ENCODE measurements around the gene P3H3. TPM values are rescaled to one million over a fixed set of nuclear protein-coding genes. Genes with fewer than 3 reads are reported as not detected.

P3H3 gene
- total RNA-seq, 1 experiment from 2014 or later = 25.6 TPM

GRCh38 chr12:6840330-6840729, 12.1 kb downstream of the P3H3 start:
- intact Hi-C loops (cut with micrococcal nuclease; ENCODE audit: unreplicated experiment) = no loop called here
- no peaks in the 10 kb centered on the region for H3K9me3 ChIP-seq
- H3K36me3 Mint-ChIP-seq (ENCODE audit: insufficient read depth, unreplicated experiment) = peaks cover 43% of the 10 kb centered on the region
- TF ChIP-seq CTCF (IDR thresholded peaks at IDR 0.05; ENCODE audit: insufficient read depth in 1 of 2, low read depth in 1 of 2, low read length in 1 of 2, severe bottlenecking in 1 of 2, unreplicated experiment in 1 of 2) = no peak
- no peak for DNase-seq
- H3K36me3 ChIP-seq (ENCODE audit: control insufficient read depth, insufficient read depth, low read length) = no peaks in the 10 kb centered on the region
- no peaks in the 10 kb centered on the region for H3K9me3 Mint-ChIP-seq (ENCODE audit: unreplicated experiment)
- ChIA-PET CTCF (interaction anchor here (0.6 to 2.3 kb wide), 3 partner anchors 12 to 24 kb away, joined by 3 to 8 read pairs (median 3); partner anchors contain the start of gene USP5), POLR2A (interaction anchor here (1.4 to 5.1 kb wide), 2 partner anchors 12 to 87 kb away, joined by 5 to 28 read pairs; partner anchors contain the start of genes CDCA3, MLF2 and USP5)
- H3K4me3 Mint-ChIP-seq (ENCODE audit: unreplicated experiment) = no peak overlapping the region
- no peak overlapping the region for H3K27ac Mint-ChIP-seq (ENCODE audit: unreplicated experiment)
- no TSS peak for BruUV-seq (replicated peaks)
- peaks cover 23% of the 10 kb centered on the region for H3K4me1 ChIP-seq
- no peaks in the 10 kb centered on the region for H3K27me3 Mint-ChIP-seq (ENCODE audit: insufficient read depth, unreplicated experiment)
- peaks cover 21% of the 10 kb centered on the region for H3K4me1 Mint-ChIP-seq (ENCODE audit: low read depth, unreplicated experiment)
- no peaks in the 10 kb centered on the region for H3K27me3 ChIP-seq (replicated peaks; ENCODE audit: control insufficient read depth, insufficient read depth, low read length)
- no peak overlapping the region for H3K4me3 ChIP-seq (ENCODE audit: low read depth, low read length)

- BruUV-seq (replicated peaks) = no TSS peak
- Histone ChIP-seq H3K27me3 (replicated peaks; ENCODE audit: control insufficient read depth, insufficient read depth, low read length) (no peaks in the 10 kb centered on the region), H3K36me3 (ENCODE audit: control insufficient read depth, insufficient read depth, low read length) (no peaks in the 10 kb centered on the region), H3K4me1 (peaks cover 18% of the 10 kb centered on the region), H3K4me3 (ENCODE audit: low read depth, low read length) (no peak within 1 kb of the TSS), H3K9me3 (no peaks in the 10 kb centered on the region)
- TF ChIP-seq CTCF (IDR thresholded peaks at IDR 0.05; ENCODE audit: insufficient read depth in 1 of 2, low read depth in 1 of 2, low read length in 1 of 2, severe bottlenecking in 1 of 2, unreplicated experiment in 1 of 2) = no peak
- no peak for DNase-seq
- no peaks in the 10 kb centered on the region for H3K9me3 Mint-ChIP-seq (ENCODE audit: unreplicated experiment)
- ChIA-PET CTCF (interaction anchor here (0.6 to 2.3 kb wide), 3 partner anchors 11 to 70 kb away, joined by 3 to 8 read pairs (median 8); partner anchors contain the start of gene USP5), POLR2A (interaction anchor here (1.4 to 5.1 kb wide), 2 partner anchors 11 to 88 kb away, joined by 5 to 28 read pairs; partner anchors contain the start of genes CDCA3, MLF2 and USP5)
- no peak within 1 kb of the TSS for H3K27ac Mint-ChIP-seq (ENCODE audit: unreplicated experiment)
- peaks cover 15% of the 10 kb centered on the region for H3K4me1 Mint-ChIP-seq (ENCODE audit: low read depth, unreplicated experiment)
- H3K27me3 Mint-ChIP-seq (ENCODE audit: insufficient read depth, unreplicated experiment) = no peaks in the 10 kb centered on the region
- no peak within 1 kb of the TSS for H3K4me3 Mint-ChIP-seq (ENCODE audit: unreplicated experiment)
- H3K36me3 Mint-ChIP-seq (ENCODE audit: insufficient read depth, unreplicated experiment) = peaks cover 41% of the 10 kb centered on the region
- intact Hi-C loops (cut with micrococcal nuclease; ENCODE audit: unreplicated experiment) = no loop called here
Observed at GRCh38 chr12:6840761-6841515, 12.7 kb downstream of the P3H3 start, which contains the start of gene GNB3. GNB3 (plus strand) TSS chr12:6840925; CDS start chr12:6841288, 363 bp downstream.

GRCh38 chr12:6842075-6842474, 13.9 kb downstream of the P3H3 start:
- no peak for TF ChIP-seq CTCF (IDR thresholded peaks at IDR 0.05; ENCODE audit: insufficient read depth in 1 of 2, low read depth in 1 of 2, low read length in 1 of 2, severe bottlenecking in 1 of 2, unreplicated experiment in 1 of 2)
- Histone ChIP-seq H3K4me3 (ENCODE audit: low read depth, low read length) (no peak overlapping the region), H3K4me1 (peaks cover 18% of the 10 kb centered on the region), H3K36me3 (ENCODE audit: control insufficient read depth, insufficient read depth, low read length) (no peaks in the 10 kb centered on the region; the same call in 1 of the 2 replicates), H3K27me3 (replicated peaks; ENCODE audit: control insufficient read depth, insufficient read depth, low read length) (no peaks in the 10 kb centered on the region), H3K9me3 (no peaks in the 10 kb centered on the region)
- Mint-ChIP-seq H3K27ac (ENCODE audit: unreplicated experiment) (no peak overlapping the region), H3K27me3 (ENCODE audit: insufficient read depth, unreplicated experiment) (no peaks in the 10 kb centered on the region), H3K36me3 (ENCODE audit: insufficient read depth, unreplicated experiment) (peaks cover 41% of the 10 kb centered on the region), H3K9me3 (ENCODE audit: unreplicated experiment) (no peaks in the 10 kb centered on the region), H3K4me3 (ENCODE audit: unreplicated experiment) (no peak overlapping the region), H3K4me1 (ENCODE audit: low read depth, unreplicated experiment) (peaks cover 10% of the 10 kb centered on the region)
- ChIA-PET CTCF (interaction anchor here (0.6 to 1.4 kb wide), 2 partner anchors 89 to 227 kb away, joined by 5 read pairs; partner anchors contain the start of gene MLF2), POLR2A (interaction anchor here (5.1 kb wide), 1 partner anchor 10 kb away, joined by 28 read pairs; the partner anchor contains the start of genes CDCA3 and USP5)
- intact Hi-C loops (cut with micrococcal nuclease; ENCODE audit: unreplicated experiment) = no loop called here
- no TSS peak for BruUV-seq (replicated peaks)
- no peak for DNase-seq
